Activated CD4-positive, alpha-beta T cell treated with anti-CD3 and anti-CD28 coated beads for 4 hours (primary cell): ENCODE data around the gene CRABP2.

Experiments used
- DNase-seq, 2 donors: peaks; one replicate each; pipeline ENCODE4 v3.0.0-alpha.2; 2020

CRABP2 gene

GRCh38 chr1:156708218-156708661, 2.9 kb upstream of the CRABP2 start:
- DNase-seq: no peak

- DNase-seq: no peak
These were observed 2.2 kb upstream of the CRABP2 start for GRCh38 chr1:156707417-156708217.

GRCh38 chr1:156706657-156707416, 1.5 kb upstream of the CRABP2 start:
- peak in 1 of 2 donors; percentile 28 for DNase-seq

GRCh38 chr1:156705918-156706656, 704 bp upstream of the CRABP2 start:
- DNase-seq: peak; percentile 70 to 73

GRCh38 chr1:156704930-156705320, 458 bp downstream of the CRABP2 start:
- DNase-seq: peak; percentile 40

- no peak for DNase-seq
These were observed 1.1 kb downstream of the CRABP2 start for GRCh38 chr1:156704166-156704711.

- no peak for DNase-seq
These were observed 1.6 kb downstream of the CRABP2 start for GRCh38 chr1:156703741-156704140.

- no peak for DNase-seq
These were observed 2.0 kb downstream of the CRABP2 start for GRCh38 chr1:156703336-156703735.

GRCh38 chr1:156700736-156701531, 4.4 kb downstream of the CRABP2 start:
- DNase-seq: no peak

GRCh38 chr1:156698995-156699394, 6.4 kb downstream of the CRABP2 start:
- DNase-seq: no peak

GRCh38 chr1:156697481-156697880, 7.9 kb downstream of the CRABP2 start:
- no peak for DNase-seq

- DNase-seq: no peak
These were observed 8.6 kb downstream of the CRABP2 start for GRCh38 chr1:156696755-156697154.

- DNase-seq: no peak
These were observed 10.8 kb downstream of the CRABP2 start for GRCh38 chr1:156694690-156694962.

- DNase-seq: no peak
These were observed 11.3 kb downstream of the CRABP2 start for GRCh38 chr1:156693848-156694689.

GRCh38 chr1:156692925-156693847, 12.2 kb downstream of the CRABP2 start:
- DNase-seq: no peak

- DNase-seq: no peak
These were observed 12.9 kb downstream of the CRABP2 start for GRCh38 chr1:156692441-156692924.

- no peak for DNase-seq
These were observed 13.5 kb downstream of the CRABP2 start for GRCh38 chr1:156691665-156692440.

- no peak for DNase-seq
These were observed 14.2 kb downstream of the CRABP2 start for GRCh38 chr1:156691191-156691590.

- no peak for DNase-seq
These were observed 14.7 kb downstream of the CRABP2 start for GRCh38 chr1:156690675-156691036.
